Melanocyte of skin (primary cell): ENCODE measurements around the gene TDRKH. TPM values are rescaled to one million over a fixed set of nuclear protein-coding genes. Genes with fewer than 3 reads are reported as not detected.

ENCODE experiments used
- small RNA-seq, 2 donors: library from RNA; depleted of rRNA; stranded (forward); fragments of <200 nt; gene quantifications; one replicate each; pipeline ENCODE3, GENCODE V24; 2012
- total RNA-seq, 2 donors: library from RNA; depleted of rRNA; stranded (reverse); fragments of >200 nt; gene quantifications; 2 replicates each; pipeline ENCODE4 v1.2.3, GENCODE V29; 2012

The TDRKH gene, protein sequence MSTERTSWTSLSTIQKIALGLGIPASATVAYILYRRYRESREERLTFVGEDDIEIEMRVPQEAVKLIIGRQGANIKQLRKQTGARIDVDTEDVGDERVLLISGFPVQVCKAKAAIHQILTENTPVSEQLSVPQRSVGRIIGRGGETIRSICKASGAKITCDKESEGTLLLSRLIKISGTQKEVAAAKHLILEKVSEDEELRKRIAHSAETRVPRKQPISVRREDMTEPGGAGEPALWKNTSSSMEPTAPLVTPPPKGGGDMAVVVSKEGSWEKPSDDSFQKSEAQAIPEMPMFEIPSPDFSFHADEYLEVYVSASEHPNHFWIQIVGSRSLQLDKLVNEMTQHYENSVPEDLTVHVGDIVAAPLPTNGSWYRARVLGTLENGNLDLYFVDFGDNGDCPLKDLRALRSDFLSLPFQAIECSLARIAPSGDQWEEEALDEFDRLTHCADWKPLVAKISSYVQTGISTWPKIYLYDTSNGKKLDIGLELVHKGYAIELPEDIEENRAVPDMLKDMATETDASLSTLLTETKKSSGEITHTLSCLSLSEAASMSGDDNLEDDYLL
- 1 to 10 TPM; 1.7 to 2.7 TPM for total RNA-seq

DNA sequence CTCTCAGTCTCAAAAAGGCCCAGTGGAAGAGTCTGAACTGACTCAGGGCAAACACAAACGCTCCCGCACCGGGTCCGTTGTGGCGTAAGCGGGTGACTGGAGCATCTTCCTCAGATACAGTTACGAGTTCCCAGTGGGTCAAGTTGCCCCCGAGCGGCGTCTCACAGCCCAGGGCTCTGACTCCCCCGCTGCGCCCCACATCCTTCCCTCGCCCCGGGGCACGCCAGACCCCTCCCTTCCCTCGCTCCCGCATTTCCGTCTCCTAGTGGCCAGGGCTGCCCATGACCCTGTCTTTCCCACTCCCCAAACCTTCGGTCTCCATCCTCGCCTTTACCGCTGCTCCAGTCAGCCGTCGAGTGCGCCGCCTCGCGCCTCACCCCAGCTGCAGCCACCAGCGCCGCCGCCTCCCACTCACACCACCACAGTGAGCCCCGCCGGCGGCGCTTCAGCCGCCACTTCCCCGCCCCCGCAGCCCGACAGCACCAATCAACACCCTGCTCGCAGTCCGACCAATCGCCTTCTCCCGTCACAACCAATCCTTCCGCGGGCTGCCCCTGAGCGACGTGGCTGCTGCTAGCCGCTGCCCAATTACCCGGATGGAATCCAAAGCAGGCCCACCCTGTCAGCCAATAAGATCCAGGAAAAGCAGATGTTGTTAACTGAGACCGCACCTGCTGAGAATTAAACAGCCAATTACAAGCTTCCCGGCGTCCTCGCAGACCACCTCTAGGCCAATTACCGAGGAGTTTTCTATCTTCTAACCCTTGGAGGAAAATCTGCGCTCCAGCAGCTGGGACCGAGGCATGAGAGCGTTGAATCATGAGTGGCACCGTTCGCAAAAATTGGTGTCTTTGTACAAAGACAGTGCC lies at the start of gene TDRKH:
TSS of gene TDRKH (minus strand) at position 430 of the 869 bp plus-strand sequence. CDS start 7,478 bp downstream, outside the sequence.

GRCh38 chr1:151839457-151840403 lies 49.4 kb upstream of the TDRKH start, which contains the start of gene C2CD4D:
C2CD4D (minus strand) TSS chr1:151839820; CDS start chr1:151838989, 831 bp downstream.

GRCh38 chr1:151831605-151832004 lies 41.3 kb upstream of the TDRKH start, which contains the start of gene RORC:
RORC (minus strand) TSS chr1:151831802; CDS start chr1:151831764, 38 bp downstream.

GRCh38 chr1:151805066-151805820 lies 14.9 kb upstream of the TDRKH start, which contains the start of gene LINGO4:
LINGO4 (minus strand) TSS chr1:151805419; CDS start chr1:151802704, 2,715 bp downstream.

DNA sequence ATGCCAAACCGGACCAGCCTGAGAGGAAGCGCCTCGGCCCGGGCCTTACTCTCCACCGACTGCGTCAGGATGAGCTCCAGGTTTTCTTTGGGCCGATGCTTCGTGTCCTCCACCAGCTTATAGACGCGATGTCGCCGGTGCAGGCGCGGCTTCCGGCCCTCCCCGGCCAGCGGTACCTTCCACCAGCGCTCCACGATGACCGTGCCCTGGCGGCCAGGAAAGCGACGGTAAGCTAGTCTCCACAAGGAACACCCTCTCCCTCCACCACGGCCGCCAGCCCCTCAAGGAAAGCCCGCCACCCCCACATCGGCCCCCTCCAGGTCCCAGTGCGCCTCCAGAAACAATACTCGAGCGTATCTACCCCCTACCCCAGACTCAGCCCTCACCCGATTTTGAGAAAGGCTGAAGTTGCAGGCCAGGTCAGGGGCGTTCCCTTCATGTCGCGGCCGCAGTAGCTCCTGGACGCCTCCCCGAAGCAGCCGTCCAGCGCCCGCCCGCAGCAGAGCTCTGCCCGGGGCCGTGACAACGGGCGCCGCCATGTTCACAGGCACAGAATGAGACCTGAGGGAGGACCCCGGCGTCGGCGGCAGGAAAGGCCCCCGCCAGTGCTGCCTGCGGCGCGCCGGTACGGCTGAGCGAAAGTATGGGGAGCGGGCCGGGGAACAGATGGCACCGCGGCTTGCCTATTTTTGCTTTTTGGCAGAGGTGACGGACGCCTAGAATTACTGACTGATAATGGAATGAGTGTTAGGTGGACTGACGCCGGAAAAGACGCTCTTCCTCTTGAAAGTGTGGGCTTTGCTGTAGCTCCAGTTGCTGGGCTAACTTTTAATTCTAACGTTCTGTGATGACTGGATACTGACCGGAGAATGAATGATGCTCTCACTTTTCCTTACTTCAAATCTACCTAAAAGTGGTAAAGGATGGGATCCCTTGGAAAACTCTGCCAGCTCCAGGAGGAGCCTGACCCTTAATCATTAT lies 27.1 kb downstream of the TDRKH start, which contains the start of gene MRPL9:
TSS of gene MRPL9 (minus strand) at position 556 of the 981 bp plus-strand sequence. CDS start at position 539, 17 bp downstream.

Small RNA genes lying within 50 kb of the gene (small RNA-seq; reads per million reads assigned to genes)
- 0 reads per million in 2 donors for gene RNU6-662P

Other genes starting within 250 kb of the TDRKH start
- 10 to 100 TPM; 44.0 to 58.6 TPM for gene SNX27, start 178.4 kb downstream of the TDRKH start, total RNA-seq
- not detected for gene CELF3, start 73.7 kb downstream of the TDRKH start, total RNA-seq
- gene RIIAD1, start 69.0 kb downstream of the TDRKH start, total RNA-seq: not detected
- gene MRPL9, start 27.0 kb downstream of the TDRKH start, total RNA-seq: 100 to 1,000 TPM in 1 of 2 donors, 10 to 100 TPM in 1; 58.2 to 119 TPM
- not detected for gene LINGO4, start 14.9 kb upstream of the TDRKH start, total RNA-seq
- not detected for gene RORC, start 41.3 kb upstream of the TDRKH start, total RNA-seq
- under 1 TPM; 0.33 to 0.69 TPM for gene C2CD4D, start 49.3 kb upstream of the TDRKH start, total RNA-seq
- not detected for gene THEM5, start 63.2 kb upstream of the TDRKH start, total RNA-seq
- gene THEM4, start 119.0 kb upstream of the TDRKH start, total RNA-seq: 10 to 100 TPM; 12.0 to 20.3 TPM
- gene S100A10, start 203.4 kb upstream of the TDRKH start, total RNA-seq: 100 to 1,000 TPM in 1 of 2 donors, 10 to 100 TPM in 1; 41.3 to 111 TPM
- 100 to 1,000 TPM; 132 to 201 TPM for gene S100A11, start 246.5 kb upstream of the TDRKH start, total RNA-seq